Measurements from ENCODE around the gene ATP6V1C2. TPM values are rescaled to one million over a fixed set of nuclear protein-coding genes. Genes with fewer than 3 reads are reported as not detected.

ATP6V1C2 gene
- total RNA-seq, 1 experiment from 2014 or later, result not detected

DNA sequence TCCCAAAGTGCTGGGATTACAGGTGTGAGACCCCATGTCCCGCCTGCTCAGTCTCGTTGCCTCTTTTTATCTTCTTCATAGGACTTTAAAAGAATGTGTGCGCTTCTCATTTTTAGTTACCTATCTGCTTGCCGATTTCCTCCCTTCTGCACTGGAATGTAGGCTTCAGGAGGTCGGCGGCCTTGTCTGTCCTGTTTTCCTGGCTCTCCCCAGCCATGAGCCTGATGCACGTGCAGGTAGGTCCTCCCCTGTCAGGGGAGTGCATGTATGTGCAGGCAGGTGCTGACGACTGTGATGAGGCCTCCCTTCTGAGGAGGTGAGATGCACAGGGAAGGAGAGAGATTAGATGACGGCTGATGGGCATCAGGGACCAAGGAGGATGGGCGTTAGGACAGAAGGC, 13.6 kb upstream of the ATP6V1C2 start:
- no peaks in the 10 kb centered on the region for H3K27me3 ChIP-seq (ENCODE audit: insufficient read depth, low read depth)
- TF ChIP-seq, protein P1, sequence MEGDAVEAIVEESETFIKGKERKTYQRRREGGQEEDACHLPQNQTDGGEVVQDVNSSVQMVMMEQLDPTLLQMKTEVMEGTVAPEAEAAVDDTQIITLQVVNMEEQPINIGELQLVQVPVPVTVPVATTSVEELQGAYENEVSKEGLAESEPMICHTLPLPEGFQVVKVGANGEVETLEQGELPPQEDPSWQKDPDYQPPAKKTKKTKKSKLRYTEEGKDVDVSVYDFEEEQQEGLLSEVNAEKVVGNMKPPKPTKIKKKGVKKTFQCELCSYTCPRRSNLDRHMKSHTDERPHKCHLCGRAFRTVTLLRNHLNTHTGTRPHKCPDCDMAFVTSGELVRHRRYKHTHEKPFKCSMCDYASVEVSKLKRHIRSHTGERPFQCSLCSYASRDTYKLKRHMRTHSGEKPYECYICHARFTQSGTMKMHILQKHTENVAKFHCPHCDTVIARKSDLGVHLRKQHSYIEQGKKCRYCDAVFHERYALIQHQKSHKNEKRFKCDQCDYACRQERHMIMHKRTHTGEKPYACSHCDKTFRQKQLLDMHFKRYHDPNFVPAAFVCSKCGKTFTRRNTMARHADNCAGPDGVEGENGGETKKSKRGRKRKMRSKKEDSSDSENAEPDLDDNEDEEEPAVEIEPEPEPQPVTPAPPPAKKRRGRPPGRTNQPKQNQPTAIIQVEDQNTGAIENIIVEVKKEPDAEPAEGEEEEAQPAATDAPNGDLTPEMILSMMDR (conservative IDR thresholded peaks at IDR 0.05), result no peak
- no peak for TF ChIP-seq EZH2 (IDR thresholded peaks at IDR 0.05; ENCODE audit: low read depth)
- H3K27ac ChIP-seq, result no peak overlapping the region
- H3K4me2 ChIP-seq, result no peak overlapping the region
- intact Hi-C loops (cut with micrococcal nuclease; ENCODE audit: unreplicated experiment), result loop anchor here (2.0 to 5.0 kb wide), 3 partner anchors 67 to 874 kb away; no protein-coding TSS in a partner anchor
- BruUV-seq (replicated peaks), result no TSS peak
- no peaks in the 10 kb centered on the region for H3K36me3 ChIP-seq (ENCODE audit: low read depth)
- H3K9me2 ChIP-seq (ENCODE audit: insufficient read depth), result no peaks in the 10 kb centered on the region
- H3K9me3 ChIP-seq (ENCODE audit: insufficient read depth, low read depth), result no peaks in the 10 kb centered on the region
- H3F3A ChIP-seq (ENCODE audit: insufficient read depth, low read depth), result 0 out of 2 replicates have a peak, but pooled peaks cover 5% of the 10 kb centered on the region
- no peaks in the 10 kb centered on the region for H4K20me1 ChIP-seq (ENCODE audit: insufficient read depth)
- ChIA-PET CTCF (no interaction called here), POLR2A (ENCODE audit: unreplicated experiment) (no interaction called here)
- H2AFZ ChIP-seq, result no peak overlapping the region
- no peak overlapping the region for H3K4me3 ChIP-seq
- no peaks in the 10 kb centered on the region for H3K4me1 ChIP-seq (replicated peaks; ENCODE audit: insufficient read depth)
- no peak for DNase-seq
- no peaks in the 10 kb centered on the region for H3K79me2 ChIP-seq (ENCODE audit: low read depth)

DNA sequence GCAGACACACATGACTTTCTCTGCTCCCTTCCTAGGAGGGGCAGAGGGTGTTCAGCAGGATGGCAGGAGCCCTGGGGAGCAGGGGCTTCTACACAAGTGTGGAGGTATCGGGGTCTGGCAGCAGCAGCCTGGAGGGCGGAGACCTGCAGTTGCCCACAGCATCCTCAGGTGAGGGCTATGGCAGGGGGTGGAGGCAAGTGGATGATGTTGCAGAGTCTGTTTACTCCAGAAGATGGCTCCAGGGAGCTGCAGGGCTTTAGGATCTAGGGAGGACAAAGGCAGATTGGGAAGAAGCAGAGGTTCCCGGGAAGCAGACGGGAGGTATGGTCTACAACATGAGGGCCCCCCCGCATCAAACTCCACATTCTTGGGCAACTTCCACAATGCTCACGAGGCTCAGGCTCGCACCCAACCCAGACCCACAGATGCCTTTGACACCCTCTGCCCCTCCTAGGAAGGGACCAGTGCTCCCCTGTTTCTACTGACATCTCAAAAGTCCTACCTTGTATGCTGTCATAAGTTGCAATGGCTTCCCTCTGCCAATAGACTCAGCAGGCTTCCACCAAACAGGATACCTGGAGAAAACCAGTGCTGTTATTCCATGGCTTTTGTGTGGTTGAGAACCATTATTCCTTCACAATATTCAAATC, 12.0 kb upstream of the ATP6V1C2 start:
- no peak overlapping the region for H3K4me3 ChIP-seq
- no peaks in the 10 kb centered on the region for H3K79me2 ChIP-seq (ENCODE audit: low read depth)
- H3F3A ChIP-seq (ENCODE audit: insufficient read depth, low read depth), result 0 out of 2 replicates have a peak, but pooled peaks cover 5% of the 10 kb centered on the region
- POLR2A ChIA-PET (ENCODE audit: unreplicated experiment), result no interaction called here
- no peaks in the 10 kb centered on the region for H3K27me3 ChIP-seq (ENCODE audit: insufficient read depth, low read depth)
- H3K9me3 ChIP-seq (ENCODE audit: insufficient read depth, low read depth), result no peaks in the 10 kb centered on the region
- no peak overlapping the region for H3K27ac ChIP-seq
- intact Hi-C loops (cut with micrococcal nuclease; ENCODE audit: unreplicated experiment), result loop anchor here (1.0 to 5.0 kb wide), 5 partner anchors 65 to 873 kb away; no protein-coding TSS in a partner anchor
- DNase-seq, result peak in 1 of 2 experiments; percentile 51
- H2AFZ ChIP-seq, result no peak overlapping the region
- no peaks in the 10 kb centered on the region for H3K4me1 ChIP-seq (replicated peaks; ENCODE audit: insufficient read depth)
- H3K9me2 ChIP-seq (ENCODE audit: insufficient read depth), result no peaks in the 10 kb centered on the region
- H4K20me1 ChIP-seq (ENCODE audit: insufficient read depth), result no peaks in the 10 kb centered on the region
- H3K36me3 ChIP-seq (ENCODE audit: low read depth), result no peaks in the 10 kb centered on the region
- CTCF ChIA-PET, result no interaction called here
- BruUV-seq (replicated peaks), result no TSS peak
- TF ChIP-seq EZH2 (IDR thresholded peaks at IDR 0.05; ENCODE audit: low read depth), result no peak
- TF ChIP-seq, protein P1 (conservative IDR thresholded peaks at IDR 0.05), result peak; percentile 73
- 0 out of 2 replicates have a peak overlapping the region, but pooled peaks have one; percentile 6 for H3K4me2 ChIP-seq

DNA sequence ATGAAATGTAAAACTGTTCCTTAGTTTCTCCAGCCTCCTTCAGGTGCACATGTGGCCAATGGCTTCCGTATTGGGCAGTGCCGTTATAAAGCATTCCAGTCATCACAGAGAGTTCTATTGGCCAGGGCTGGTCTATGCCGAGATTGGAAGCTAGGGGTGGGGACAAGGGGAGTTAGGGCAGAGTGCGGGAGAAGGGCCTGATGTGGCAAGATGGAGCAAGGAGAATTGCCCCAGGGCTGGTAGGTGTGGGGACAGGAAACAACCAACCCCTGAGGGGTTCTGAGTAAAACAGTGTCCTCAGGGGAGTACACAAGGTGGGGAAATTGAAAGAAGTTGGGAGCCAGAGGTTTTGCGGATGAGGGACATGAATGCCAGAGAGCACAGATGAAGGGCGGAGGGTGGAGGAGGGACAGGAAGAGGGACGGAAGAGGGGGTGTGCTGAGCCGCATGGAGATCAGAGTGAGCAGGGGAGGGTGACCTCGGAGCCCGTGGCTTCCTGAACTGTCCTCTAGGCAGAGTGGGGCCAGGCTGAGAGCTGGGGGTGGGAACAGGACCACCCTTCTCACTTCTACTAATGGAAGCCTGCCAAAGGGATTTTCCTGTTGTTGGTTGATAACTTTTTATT, 9.1 kb upstream of the ATP6V1C2 start:
- no peaks in the 10 kb centered on the region for H3K36me3 ChIP-seq (ENCODE audit: low read depth)
- no peak for DNase-seq
- peaks cover 13% of the 10 kb centered on the region for H3F3A ChIP-seq (ENCODE audit: insufficient read depth, low read depth)
- no peaks in the 10 kb centered on the region for H4K20me1 ChIP-seq (ENCODE audit: insufficient read depth)
- no peaks in the 10 kb centered on the region for H3K9me2 ChIP-seq (ENCODE audit: insufficient read depth)
- CTCF ChIA-PET, result interaction anchor here (0.5 kb wide), 1 partner anchor 11 kb away, joined by 3 read pairs; no protein-coding TSS in a partner anchor
- no peak overlapping the region for H3K27ac ChIP-seq
- intact Hi-C loops (cut with micrococcal nuclease; ENCODE audit: unreplicated experiment), result no loop called here
- H3K4me3 ChIP-seq, result no peak overlapping the region
- BruUV-seq (replicated peaks), result no TSS peak
- no peaks in the 10 kb centered on the region for H3K79me2 ChIP-seq (ENCODE audit: low read depth)
- no peak overlapping the region for H2AFZ ChIP-seq
- peaks cover 13% of the 10 kb centered on the region for H3K4me1 ChIP-seq (replicated peaks; ENCODE audit: insufficient read depth)
- no peaks in the 10 kb centered on the region for H3K27me3 ChIP-seq (ENCODE audit: insufficient read depth, low read depth)
- H3K4me2 ChIP-seq, result no peak overlapping the region
- POLR2A ChIA-PET (ENCODE audit: unreplicated experiment), result no interaction called here
- no peaks in the 10 kb centered on the region for H3K9me3 ChIP-seq (ENCODE audit: insufficient read depth, low read depth)
- TF ChIP-seq EZH2 (IDR thresholded peaks at IDR 0.05; ENCODE audit: low read depth), result no peak
- TF ChIP-seq, protein P1 (conservative IDR thresholded peaks at IDR 0.05), result no peak

All from PC-9 (cell line).